ENCODE results near the gene CDADC1. TPM values are rescaled to one million over a fixed set of nuclear protein-coding genes. Genes with fewer than 3 reads are reported as not detected.

CDADC1 gene
- total RNA-seq, 1 donor from 2014 or later, result 7.2 TPM

GRCh38 chr13:49221590-49221965 is 26.1 kb upstream of the CDADC1 start:
- no peak overlapping the region for H3K27ac ChIP-seq (ENCODE audit: low read depth, low read length)
- no peak overlapping the region for H3K27ac Mint-ChIP-seq (ENCODE audit: unreplicated experiment)
- TF ChIP-seq EZH2 (IDR thresholded peaks at IDR 0.05; ENCODE audit: insufficient read depth, low read length) (no peak), CTCF (IDR thresholded peaks at IDR 0.05; ENCODE audit: insufficient read depth, low read depth, low read length) (no peak)
- H3K4me3 Mint-ChIP-seq (ENCODE audit: unreplicated experiment), result no peak overlapping the region
- H3K36me3 ChIP-seq (ENCODE audit: insufficient read depth, low read length), result no peaks in the 10 kb centered on the region
- no peak for DNase-seq (ENCODE audit: low read depth)
- no peak overlapping the region for H3K9ac ChIP-seq (ENCODE audit: low read length)
- peaks cover 13% of the 10 kb centered on the region for H3K36me3 Mint-ChIP-seq (ENCODE audit: low read depth, unreplicated experiment)
- H3K27me3 ChIP-seq (ENCODE audit: insufficient read depth, low read length), result peaks cover 82% of the 10 kb centered on the region
- peaks cover 77% of the 10 kb centered on the region for H3K27me3 Mint-ChIP-seq (ENCODE audit: low read depth, unreplicated experiment)
- no peaks in the 10 kb centered on the region for H3K4me1 Mint-ChIP-seq (ENCODE audit: low read depth, unreplicated experiment)
- H3K79me2 ChIP-seq (ENCODE audit: insufficient read depth, low read length), result no peaks in the 10 kb centered on the region
- H3K9me3 ChIP-seq (ENCODE audit: insufficient read depth, low read depth, low read length), result peaks cover 8% of the 10 kb centered on the region
- no peak for FAIRE-seq
- no peak overlapping the region for H3K4me3 ChIP-seq (ENCODE audit: insufficient read depth, low read depth, low read length)
- H3K9me3 Mint-ChIP-seq (ENCODE audit: unreplicated experiment), result peaks cover 25% of the 10 kb centered on the region
- peaks cover 4% of the 10 kb centered on the region for H3K4me1 ChIP-seq (ENCODE audit: insufficient read depth, low read length)
- H3K4me2 ChIP-seq (ENCODE audit: low read length), result no peak overlapping the region
- no peaks in the 10 kb centered on the region for H4K20me1 ChIP-seq (ENCODE audit: insufficient read depth, low read length)
- no peak overlapping the region for H2AFZ ChIP-seq (ENCODE audit: low read depth, low read length)

GRCh38 chr13:49225223-49226042 is 22.3 kb upstream of the CDADC1 start:
- Mint-ChIP-seq H3K36me3 (ENCODE audit: low read depth, unreplicated experiment) (peaks cover 9% of the 10 kb centered on the region), H3K9me3 (ENCODE audit: unreplicated experiment) (peaks cover 5% of the 10 kb centered on the region), H3K27me3 (ENCODE audit: low read depth, unreplicated experiment) (peaks cover 46% of the 10 kb centered on the region), H3K4me1 (ENCODE audit: low read depth, unreplicated experiment) (no peaks in the 10 kb centered on the region), H3K27ac (ENCODE audit: unreplicated experiment) (no peak overlapping the region), H3K4me3 (ENCODE audit: unreplicated experiment) (no peak overlapping the region)
- H2AFZ ChIP-seq (ENCODE audit: low read depth, low read length), result no peak overlapping the region
- H4K20me1 ChIP-seq (ENCODE audit: insufficient read depth, low read length), result no peaks in the 10 kb centered on the region
- H3K4me1 ChIP-seq (ENCODE audit: insufficient read depth, low read length), result peaks cover 4% of the 10 kb centered on the region
- no peak for FAIRE-seq
- no peak overlapping the region for H3K4me3 ChIP-seq (ENCODE audit: insufficient read depth, low read depth, low read length)
- no peak overlapping the region for H3K4me2 ChIP-seq (ENCODE audit: low read length)
- no peak overlapping the region for H3K9ac ChIP-seq (ENCODE audit: low read length)
- H3K36me3 ChIP-seq (ENCODE audit: insufficient read depth, low read length), result no peaks in the 10 kb centered on the region
- H3K27me3 ChIP-seq (ENCODE audit: insufficient read depth, low read length), result peaks cover 51% of the 10 kb centered on the region
- peaks cover 3% of the 10 kb centered on the region for H3K9me3 ChIP-seq (ENCODE audit: insufficient read depth, low read depth, low read length)
- DNase-seq (ENCODE audit: low read depth), result no peak
- H3K79me2 ChIP-seq (ENCODE audit: insufficient read depth, low read length), result no peaks in the 10 kb centered on the region
- H3K27ac ChIP-seq (ENCODE audit: low read depth, low read length), result no peak overlapping the region
- TF ChIP-seq EZH2 (IDR thresholded peaks at IDR 0.05; ENCODE audit: insufficient read depth, low read length) (no peak), CTCF (IDR thresholded peaks at IDR 0.05; ENCODE audit: insufficient read depth, low read depth, low read length) (no peak)

GRCh38 chr13:49226613-49227012 is 21.1 kb upstream of the CDADC1 start:
- Histone ChIP-seq H3K4me3 (ENCODE audit: insufficient read depth, low read depth, low read length) (no peak overlapping the region), H3K36me3 (ENCODE audit: insufficient read depth, low read length) (no peaks in the 10 kb centered on the region), H3K27ac (ENCODE audit: low read depth, low read length) (no peak overlapping the region), H3K27me3 (ENCODE audit: insufficient read depth, low read length) (peaks cover 40% of the 10 kb centered on the region), H3K9me3 (ENCODE audit: insufficient read depth, low read depth, low read length) (no peaks in the 10 kb centered on the region), H3K4me1 (ENCODE audit: insufficient read depth, low read length) (no peaks in the 10 kb centered on the region), H4K20me1 (ENCODE audit: insufficient read depth, low read length) (no peaks in the 10 kb centered on the region), H3K9ac (ENCODE audit: low read length) (no peak overlapping the region), H3K4me2 (ENCODE audit: low read length) (no peak overlapping the region), H3K79me2 (ENCODE audit: insufficient read depth, low read length) (no peaks in the 10 kb centered on the region), H2AFZ (ENCODE audit: low read depth, low read length) (no peak overlapping the region)
- Mint-ChIP-seq H3K36me3 (ENCODE audit: low read depth, unreplicated experiment) (peaks cover 9% of the 10 kb centered on the region), H3K9me3 (ENCODE audit: unreplicated experiment) (peaks cover under 1% of the 10 kb centered on the region), H3K27me3 (ENCODE audit: low read depth, unreplicated experiment) (peaks cover 41% of the 10 kb centered on the region), H3K4me3 (ENCODE audit: unreplicated experiment) (no peak overlapping the region), H3K4me1 (ENCODE audit: low read depth, unreplicated experiment) (no peaks in the 10 kb centered on the region), H3K27ac (ENCODE audit: unreplicated experiment) (no peak overlapping the region)
- DNase-seq (ENCODE audit: low read depth) (no peak), FAIRE-seq (no peak)
- no peak for TF ChIP-seq CTCF (IDR thresholded peaks at IDR 0.05; ENCODE audit: insufficient read depth, low read depth, low read length)
- no peak for TF ChIP-seq EZH2 (IDR thresholded peaks at IDR 0.05; ENCODE audit: insufficient read depth, low read length)
